Common myeloid progenitor, CD34-positive (primary cell): ENCODE measurements around the gene SLC35E1.

Experiments
- CTCF ChIA-PET: fragments of 350-600 bp; sonication (Branson Sonifier 250); formaldehyde crosslinking; loops from one replicate; lab custom pipeline; 2021; ENCODE audit warnings: antibody characterized with exemption; lab: Charles Lee
- POLR2A ChIA-PET: fragments of 350-600 bp; sonication (Branson Sonifier 250); formaldehyde crosslinking; loops from one replicate; lab custom pipeline; 2021; ENCODE audit warnings: antibody characterized with exemption; lab: Charles Lee
- DNase-seq, 3 donors: peaks; one replicate each; pipeline versions ENCODE4 v3.0.0 to v3.0.0-alpha.2; 2013
- H3K27ac ChIP-seq, 2 experiments: 1 replicate in 1 of 2; 2 replicates in 1 of 2; pipeline ENCODE4 v1.7.0; 2013; ENCODE audit warnings: inconsistent platforms in 2 of 2, low read length in 2 of 2, mild to moderate bottlenecking in 2 of 2, low read depth in 1 of 2, moderate library complexity in 1 of 2; ENCODE audit not compliant: severe bottlenecking in 2 of 2, insufficient read depth in 1 of 2, poor library complexity in 1 of 2
- H3K27me3 ChIP-seq, 5 experiments: replicated peaks in 2 of 5; 1 replicate in 3 of 5; 2 replicates in 2 of 5; pipeline versions ENCODE4 v1.6.1 to v1.7.0; 2013; ENCODE audit warnings: low read length in 4 of 5, mild to moderate bottlenecking in 2 of 5, moderate library complexity in 2 of 5, inconsistent platforms in 1 of 5; ENCODE audit not compliant: insufficient read depth in 5 of 5, control insufficient read depth in 4 of 5
- H3K36me3 ChIP-seq, 4 experiments: 1 replicate in 2 of 4; 2 replicates in 2 of 4; pipeline versions ENCODE4 v1.6.1 to v1.7.0; 2013; ENCODE audit warnings: low read length in 3 of 4, control low read depth in 1 of 4, mild to moderate bottlenecking in 1 of 4; ENCODE audit not compliant: control insufficient read depth in 4 of 4, insufficient read depth in 4 of 4
- H3K4me1 ChIP-seq, 4 experiments: 1 replicate in 3 of 4; 2 replicates in 1 of 4; pipeline versions ENCODE4 v1.6.1 to v1.7.1; 2013; ENCODE audit warnings: low read length in 3 of 4, mild to moderate bottlenecking in 3 of 4, control low read depth in 1 of 4, inconsistent platforms in 1 of 4, moderate library complexity in 1 of 4; ENCODE audit not compliant: control insufficient read depth in 4 of 4, insufficient read depth in 4 of 4; ENCODE audit errors: control extremely low read depth in 1 of 4
- H3K4me3 ChIP-seq, 7 experiments: 1 replicate in 4 of 7; 2 replicates in 3 of 7; pipeline versions ENCODE4 v1.5.1 to v1.7.0; 2013; ENCODE audit warnings: mild to moderate bottlenecking in 7 of 7, low read length in 6 of 7, moderate library complexity in 6 of 7, inconsistent platforms in 2 of 7, low read depth in 2 of 7, control low read depth in 1 of 7; ENCODE audit not compliant: insufficient read depth in 4 of 7, control insufficient read depth in 1 of 7; ENCODE audit errors: extremely low read depth in 1 of 7
- H3K9me3 ChIP-seq, 5 experiments: 1 replicate in 4 of 5; 2 replicates in 1 of 5; pipeline versions ENCODE4 v1.6.1 to v1.7.1; 2013; ENCODE audit warnings: low read length in 4 of 5, mild to moderate bottlenecking in 2 of 5, inconsistent platforms in 1 of 5, low read depth in 1 of 5, moderate library complexity in 1 of 5; ENCODE audit not compliant: control insufficient read depth in 4 of 5, insufficient read depth in 2 of 5; ENCODE audit errors: control extremely low read depth in 1 of 5
- WGBS: methylation state at CpG from one replicate; pipeline ENCODE4 v1.1.5; 2013; ENCODE audit not compliant: insufficient coverage; 5-methylcytosine and 5-hydroxymethylcytosine counted together

The SLC35E1 gene

DNA sequence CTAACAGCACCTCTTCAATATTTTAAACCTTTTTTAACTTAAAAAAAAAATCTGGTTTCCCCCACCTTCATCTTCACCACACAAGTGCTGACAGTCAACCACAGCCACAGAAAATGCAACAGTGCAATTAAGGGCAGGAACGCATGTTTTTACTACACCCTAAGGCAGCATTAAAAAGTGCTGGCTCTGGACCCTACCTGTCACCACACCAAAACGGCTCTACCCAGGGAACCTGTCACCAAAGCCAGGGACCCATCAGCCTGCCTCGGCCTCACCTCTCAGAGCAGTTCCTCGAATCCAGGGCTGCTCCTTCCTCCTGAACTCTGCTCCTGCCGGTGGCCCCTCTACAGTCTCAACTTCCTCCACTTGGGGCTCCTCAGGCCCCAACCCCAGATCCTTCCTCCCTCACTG, 22.5 kb upstream of the SLC35E1 start:
- ChIA-PET POLR2A (interaction anchor here (0.6 kb wide), 1 partner anchor 34 kb away, joined by 4 read pairs; no protein-coding TSS in a partner anchor), CTCF (interaction anchor here (1.5 to 1.6 kb wide), 2 partner anchors 10 to 30 kb away, joined by 3 read pairs; no protein-coding TSS in a partner anchor)
- Histone ChIP-seq H3K36me3 (peaks cover 0 to 5% (median 0%) of the 10 kb centered on the region in 4 experiments), H3K4me1 (peaks cover 5 to 58% (median 34%) of the 10 kb centered on the region in 4 experiments), H3K4me3 (peak overlapping the region in 3 of 7 experiments; percentile 0 to 51 (median 47)), H3K9me3 (no peaks in the 10 kb centered on the region), H3K27me3 (no peaks in the 10 kb centered on the region), H3K27ac (no peak overlapping the region)
- peak in 2 of 3 donors; percentile 67 to 70 for DNase-seq
- WGBS = 4% methylated on average over 5 of the region's 5 CpGs

DNA sequence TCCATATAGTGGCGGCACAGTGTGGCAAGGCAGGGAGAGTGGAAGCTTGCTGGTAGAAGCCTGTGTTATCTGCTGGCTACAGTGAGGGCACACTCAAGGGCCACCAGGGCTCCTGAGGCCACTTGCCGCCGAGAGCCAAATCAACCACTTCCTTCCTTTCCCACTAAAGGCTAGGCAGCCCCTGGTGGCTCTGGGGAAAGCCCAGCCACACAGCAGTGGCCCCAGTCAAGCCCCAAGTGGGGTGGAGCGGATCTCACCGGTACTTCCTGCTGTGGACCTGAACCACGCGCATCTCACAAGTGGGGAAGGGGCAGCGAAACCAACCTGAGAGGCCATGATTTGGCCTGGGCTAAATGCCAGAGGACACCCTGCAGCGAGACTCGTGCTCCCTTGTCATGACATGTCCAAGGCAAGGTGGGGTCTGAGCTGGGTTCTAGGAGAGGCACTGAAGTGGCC, 21.9 kb upstream of the SLC35E1 start:
- DNase-seq = peak; percentile 66 to 93 (median 90)
- Histone ChIP-seq H3K4me3 (peak overlapping the region in 4 of 7 experiments; percentile 5 to 51 (median 42)), H3K27me3 (no peaks in the 10 kb centered on the region), H3K36me3 (peaks cover 0 to 5% (median 0%) of the 10 kb centered on the region in 4 experiments), H3K9me3 (no peaks in the 10 kb centered on the region), H3K4me1 (peaks cover 5 to 63% (median 37%) of the 10 kb centered on the region in 4 experiments), H3K27ac (no peak overlapping the region)
- WGBS = 0% methylated on average over 7 of the region's 10 CpGs
- POLR2A ChIA-PET = interaction anchor here (0.6 to 1.2 kb wide), 2 partner anchors 33 kb away, joined by 4 read pairs; partner anchors contain the start of gene MED26
- CTCF ChIA-PET = interaction anchor here (1.0 to 1.6 kb wide), 4 partner anchors 10 to 56 kb away, joined by 3 to 4 read pairs (median 3); no protein-coding TSS in a partner anchor

DNA sequence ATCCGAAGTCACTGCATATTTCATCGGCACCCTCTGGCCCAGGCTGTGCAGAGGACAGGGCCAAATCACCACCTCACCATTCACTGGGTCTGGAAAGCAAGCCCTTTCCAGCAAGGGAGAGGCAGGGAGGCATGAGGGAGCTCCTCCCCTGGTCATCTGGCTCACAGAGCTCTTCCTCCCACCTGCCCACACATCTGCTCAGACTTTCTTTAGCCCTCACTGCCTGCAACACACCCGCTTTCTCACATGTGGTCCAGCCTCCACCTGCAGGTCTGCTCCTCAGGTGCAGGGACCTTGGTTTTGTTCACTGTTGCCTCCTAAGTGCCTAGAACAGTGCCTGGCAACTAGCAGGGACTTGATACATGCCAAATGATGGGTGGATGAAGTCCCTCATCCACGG, 21.0 kb upstream of the SLC35E1 start:
- no peak overlapping the region for H3K4me3 ChIP-seq
- DNase-seq = no peak
- peaks cover 5 to 73% (median 47%) of the 10 kb centered on the region in 4 experiments for H3K4me1 ChIP-seq
- ChIA-PET CTCF (interaction anchor here (0.6 to 1.7 kb wide), 5 partner anchors 9 to 33 kb away, joined by 3 to 5 read pairs (median 3); no protein-coding TSS in a partner anchor), POLR2A (interaction anchor here (1.2 kb wide), 1 partner anchor 34 kb away, joined by 4 read pairs; the partner anchor contains the start of gene MED26)
- no peaks in the 10 kb centered on the region for H3K27me3 ChIP-seq
- no peaks in the 10 kb centered on the region for H3K9me3 ChIP-seq
- 92% methylated on average over 2 of the region's 4 CpGs for WGBS
- H3K36me3 ChIP-seq = peaks cover 0 to 3% (median 0%) of the 10 kb centered on the region in 4 experiments
- no peak overlapping the region for H3K27ac ChIP-seq

DNA sequence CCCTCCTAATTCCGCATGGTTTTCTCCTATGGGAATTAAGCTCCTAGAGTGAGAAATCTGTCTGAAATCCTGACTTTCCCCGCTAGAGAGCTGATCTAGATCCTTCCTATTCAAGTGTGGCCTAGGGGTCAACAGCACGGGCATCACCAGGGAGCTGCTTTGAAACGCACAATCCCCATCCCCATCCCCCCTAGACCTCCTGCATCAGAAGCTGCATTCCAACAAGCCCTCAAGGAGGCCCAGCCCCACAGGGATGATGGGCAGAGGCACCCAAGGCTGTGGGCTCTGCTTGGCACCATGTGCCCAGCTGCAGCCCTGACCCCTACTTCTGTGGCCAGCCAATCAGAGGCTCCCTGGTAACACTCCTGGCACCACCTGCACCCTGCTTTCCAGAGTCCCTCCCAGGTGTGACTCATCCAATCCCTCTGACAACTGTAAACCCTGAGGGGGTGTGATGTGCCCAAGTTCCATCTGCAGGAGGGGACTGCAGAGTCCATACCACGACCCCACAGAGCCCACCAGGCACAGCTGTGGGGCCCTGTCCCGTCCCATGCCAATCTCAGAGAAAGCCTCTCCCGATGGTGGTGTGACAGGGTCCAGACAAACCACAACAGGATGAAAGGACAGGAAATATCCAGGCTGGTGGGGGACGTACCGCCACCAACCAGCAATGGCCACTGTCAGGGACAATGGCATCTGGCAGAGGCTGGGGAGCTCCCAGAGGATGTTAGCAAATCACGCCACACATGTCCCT, 19.8 kb upstream of the SLC35E1 start:
- POLR2A ChIA-PET = no interaction called here
- no peak overlapping the region for H3K4me3 ChIP-seq

DNA sequence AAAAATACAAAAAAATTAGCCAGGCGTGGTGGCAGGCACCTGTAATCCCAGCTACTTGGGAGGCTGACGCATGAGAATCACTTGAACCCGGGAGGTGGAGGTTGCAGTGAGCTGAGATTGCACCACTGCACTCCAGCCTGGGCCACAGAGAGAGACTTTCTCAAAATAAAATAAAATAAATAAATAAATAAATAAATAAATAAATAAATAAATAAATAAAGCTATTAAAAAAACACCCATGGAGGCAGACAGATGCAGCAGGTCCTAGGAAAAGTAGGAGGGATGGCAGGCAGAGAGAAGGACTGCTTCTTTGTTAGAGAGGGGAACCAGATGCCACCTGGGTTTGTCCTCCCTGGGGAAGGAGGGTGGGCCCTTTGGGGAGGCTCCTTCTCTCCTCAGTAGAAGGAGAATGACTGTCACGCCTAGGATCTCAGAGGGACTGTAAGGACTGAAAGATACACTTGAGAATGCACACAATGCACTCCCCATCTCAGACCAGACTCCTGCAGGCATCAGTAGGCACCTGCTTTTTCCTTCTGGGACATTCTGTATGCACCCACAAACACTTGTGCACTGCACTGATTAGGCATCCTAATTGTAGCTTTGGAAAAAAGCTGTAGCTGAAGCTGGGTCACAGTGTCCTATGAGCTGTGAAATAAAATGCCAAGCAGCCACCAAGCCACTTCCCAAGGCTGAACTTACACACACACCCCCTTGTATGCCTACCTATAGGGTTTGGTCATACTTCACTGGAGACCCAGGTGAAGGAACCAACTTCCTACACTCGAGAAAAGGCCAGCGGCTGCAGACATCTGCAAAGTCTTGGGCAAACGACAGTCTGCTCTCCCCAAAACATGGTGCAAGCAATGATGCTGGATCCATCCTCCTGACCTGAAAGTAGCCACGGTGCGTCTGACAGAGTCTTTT, 18.9 kb upstream of the SLC35E1 start:
- H3K36me3 ChIP-seq = peaks cover 0 to 3% (median 0%) of the 10 kb centered on the region in 4 experiments
- 97% methylated on average over 7 of the region's 9 CpGs for WGBS
- no peak overlapping the region for H3K27ac ChIP-seq
- no peaks in the 10 kb centered on the region for H3K27me3 ChIP-seq
- H3K4me3 ChIP-seq = no peak overlapping the region
- CTCF ChIA-PET = interaction anchor here (0.7 to 1.7 kb wide), 4 partner anchors 11 to 50 kb away, joined by 3 to 5 read pairs (median 4); no protein-coding TSS in a partner anchor
- H3K9me3 ChIP-seq = no peaks in the 10 kb centered on the region
- POLR2A ChIA-PET = no interaction called here
- DNase-seq = no peak
- H3K4me1 ChIP-seq = peaks cover 9 to 94% (median 67%) of the 10 kb centered on the region in 4 experiments

More for the DNA sequence above, 19.8 kb upstream of the SLC35E1 start:
- no peak for DNase-seq
- no peak overlapping the region for H3K27ac ChIP-seq
- peaks cover 9 to 85% (median 59%) of the 10 kb centered on the region in 4 experiments for H3K4me1 ChIP-seq
- CTCF ChIA-PET = interaction anchor here (0.7 to 1.7 kb wide), 5 partner anchors 9 to 51 kb away, joined by 3 to 5 read pairs (median 3); no protein-coding TSS in a partner anchor
- 85% methylated on average over 9 of the region's 10 CpGs for WGBS
- peaks cover 0 to 3% (median 0%) of the 10 kb centered on the region in 4 experiments for H3K36me3 ChIP-seq
- no peaks in the 10 kb centered on the region for H3K27me3 ChIP-seq
- no peaks in the 10 kb centered on the region for H3K9me3 ChIP-seq

DNA sequence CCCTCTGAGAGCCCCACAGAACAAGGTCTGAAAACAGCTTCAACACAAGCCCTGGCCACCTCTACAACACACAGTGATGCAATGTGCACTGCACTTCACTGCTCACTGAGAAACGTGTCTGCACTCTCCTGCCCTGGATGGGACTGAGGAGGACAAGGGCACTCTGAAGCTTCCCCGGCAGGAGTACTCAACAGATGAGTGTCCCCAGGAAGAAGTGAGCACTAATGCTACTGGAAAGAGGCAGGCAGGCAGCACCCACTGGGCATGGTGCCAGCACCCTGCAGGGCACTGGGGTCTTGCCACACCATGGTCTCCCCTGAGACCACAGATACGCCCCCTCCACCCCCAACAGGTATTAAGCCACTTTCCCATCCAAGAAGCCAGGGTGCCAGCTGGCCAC, 17.7 kb upstream of the SLC35E1 start:
- no peak overlapping the region for H3K27ac ChIP-seq
- no peaks in the 10 kb centered on the region for H3K9me3 ChIP-seq
- peaks cover 9 to 97% (median 74%) of the 10 kb centered on the region in 4 experiments for H3K4me1 ChIP-seq
- WGBS = 94% methylated on average over 3 of the region's 3 CpGs
- ChIA-PET POLR2A (no interaction called here), CTCF (interaction anchor here (1.6 kb wide), 2 partner anchors 10 to 25 kb away, joined by 3 to 4 read pairs; no protein-coding TSS in a partner anchor)
- DNase-seq = no peak
- H3K36me3 ChIP-seq = peaks cover 0 to 9% (median 0%) of the 10 kb centered on the region in 4 experiments
- no peaks in the 10 kb centered on the region for H3K27me3 ChIP-seq
- H3K4me3 ChIP-seq = no peak overlapping the region
